Measurements from ENCODE around the gene RAB11A. TPM values are rescaled to one million over a fixed set of nuclear protein-coding genes. Genes with fewer than 3 reads are reported as not detected.

RAB11A gene
- total and polyA plus RNA-seq, 7 donors, result 74.2 to 468 (median 112) TPM

DNA sequence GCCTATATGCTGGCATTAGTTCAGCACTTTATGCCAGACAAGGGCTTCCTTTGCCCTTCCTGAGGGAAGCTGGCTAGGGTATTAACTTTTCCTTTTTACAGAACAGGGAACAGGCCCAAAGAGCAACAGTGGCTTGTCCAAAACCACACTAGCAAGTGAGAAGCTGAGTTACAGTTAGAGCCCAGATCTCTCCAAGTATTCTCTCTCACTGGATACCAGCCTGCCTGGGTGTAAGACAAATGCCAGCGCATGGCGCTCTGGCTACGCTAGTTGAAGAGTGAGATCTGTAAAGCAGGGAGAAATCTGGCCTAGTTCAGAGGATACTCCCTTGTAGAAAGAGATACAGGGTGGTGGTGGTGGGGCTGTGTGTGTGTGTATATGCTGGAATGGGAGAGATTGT, 38.4 kb downstream of the RAB11A start:
- WGBS, 2 donors, result 99% methylated on average over 3 of the region's 3 CpGs
- intact Hi-C loops (cut with DNase I), result no loop called here
- no peak for DNase-seq

DNA sequence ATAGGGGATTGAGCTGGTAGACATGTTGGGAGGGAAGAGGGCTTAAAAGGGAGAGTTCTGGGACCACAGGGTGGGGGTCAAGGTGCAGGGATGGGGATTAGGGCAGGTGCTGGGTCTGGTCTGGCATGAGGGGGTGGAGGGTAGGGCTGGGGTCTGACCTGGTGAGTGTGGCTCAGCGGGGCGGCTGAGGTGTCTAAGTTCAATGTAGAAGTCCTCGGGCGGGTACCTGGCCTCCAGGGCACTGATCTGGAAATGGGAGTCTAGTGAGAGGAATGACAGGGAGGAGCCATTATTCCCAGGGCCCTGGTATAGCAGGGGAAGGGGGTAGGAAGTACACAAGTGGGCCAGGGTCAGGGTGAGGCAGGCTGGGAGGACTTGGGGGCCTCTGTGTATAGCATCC, 39.6 kb downstream of the RAB11A start:
- Histone ChIP-seq H3K36me3 (peaks cover 0 to 41% (median 8%) of the 10 kb centered on the region in 4 donors), H3K27ac (no peak overlapping the region), H3K4me1 (no peaks in the 10 kb centered on the region), H3K4me3 (no peak overlapping the region), H3K27me3 (no peaks in the 10 kb centered on the region), H3K9me3 (no peaks in the 10 kb centered on the region)
- intact Hi-C loops (cut with DNase I), result no loop called here
- TF ChIP-seq, protein P1, sequence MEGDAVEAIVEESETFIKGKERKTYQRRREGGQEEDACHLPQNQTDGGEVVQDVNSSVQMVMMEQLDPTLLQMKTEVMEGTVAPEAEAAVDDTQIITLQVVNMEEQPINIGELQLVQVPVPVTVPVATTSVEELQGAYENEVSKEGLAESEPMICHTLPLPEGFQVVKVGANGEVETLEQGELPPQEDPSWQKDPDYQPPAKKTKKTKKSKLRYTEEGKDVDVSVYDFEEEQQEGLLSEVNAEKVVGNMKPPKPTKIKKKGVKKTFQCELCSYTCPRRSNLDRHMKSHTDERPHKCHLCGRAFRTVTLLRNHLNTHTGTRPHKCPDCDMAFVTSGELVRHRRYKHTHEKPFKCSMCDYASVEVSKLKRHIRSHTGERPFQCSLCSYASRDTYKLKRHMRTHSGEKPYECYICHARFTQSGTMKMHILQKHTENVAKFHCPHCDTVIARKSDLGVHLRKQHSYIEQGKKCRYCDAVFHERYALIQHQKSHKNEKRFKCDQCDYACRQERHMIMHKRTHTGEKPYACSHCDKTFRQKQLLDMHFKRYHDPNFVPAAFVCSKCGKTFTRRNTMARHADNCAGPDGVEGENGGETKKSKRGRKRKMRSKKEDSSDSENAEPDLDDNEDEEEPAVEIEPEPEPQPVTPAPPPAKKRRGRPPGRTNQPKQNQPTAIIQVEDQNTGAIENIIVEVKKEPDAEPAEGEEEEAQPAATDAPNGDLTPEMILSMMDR (IDR thresholded peaks at IDR 0.05), result no peak
- TF ChIP-seq POLR2A (IDR thresholded peaks at IDR 0.05), result no peak
- no peak for TF ChIP-seq POLR2AphosphoS5 (IDR thresholded peaks at IDR 0.05)
- TF ChIP-seq EP300 (IDR thresholded peaks at IDR 0.05), result no peak
- DNase-seq, result no peak
- 95 to 99% methylated on average over 4 of the region's 4 CpGs for WGBS, 2 donors

More for the DNA sequence above, 38.4 kb downstream of the RAB11A start:
- TF ChIP-seq EP300 (IDR thresholded peaks at IDR 0.05) (no peak), POLR2A (IDR thresholded peaks at IDR 0.05) (no peak), POLR2AphosphoS5 (IDR thresholded peaks at IDR 0.05) (no peak)
- TF ChIP-seq, protein P1 (IDR thresholded peaks at IDR 0.05), result no peak
- H3K9me3 ChIP-seq, result no peaks in the 10 kb centered on the region
- H3K4me3 ChIP-seq, result no peak overlapping the region
- no peaks in the 10 kb centered on the region for H3K4me1 ChIP-seq
- H3K27ac ChIP-seq, result no peak overlapping the region
- no peaks in the 10 kb centered on the region for H3K27me3 ChIP-seq
- H3K36me3 ChIP-seq, result peaks cover 0 to 41% (median 8%) of the 10 kb centered on the region in 4 donors

DNA sequence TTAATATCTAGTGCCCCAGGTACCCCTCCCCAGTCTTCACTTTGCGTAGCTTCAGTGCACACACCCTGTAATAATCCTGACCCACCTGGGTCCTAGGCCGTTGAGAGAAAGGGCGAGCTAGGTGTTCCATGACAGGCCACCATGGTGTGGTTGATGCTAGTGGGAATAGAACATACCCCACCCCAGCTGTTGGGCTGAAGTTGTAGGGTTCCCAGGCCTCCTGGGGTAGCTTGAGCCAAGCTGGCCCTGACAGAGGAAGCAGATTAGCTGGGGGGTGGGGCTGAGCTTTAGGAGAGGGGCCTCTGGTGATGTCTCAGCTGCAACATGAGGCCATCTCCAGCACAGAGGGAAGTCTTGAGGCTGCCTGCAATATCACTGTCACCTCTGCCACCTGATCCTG, 40.5 kb downstream of the RAB11A start:
- Histone ChIP-seq H3K27me3 (no peaks in the 10 kb centered on the region), H3K4me1 (no peaks in the 10 kb centered on the region), H3K4me3 (no peak overlapping the region), H3K27ac (no peak overlapping the region), H3K36me3 (peaks cover 0 to 34% (median 8%) of the 10 kb centered on the region in 4 donors), H3K9me3 (no peaks in the 10 kb centered on the region)
- no peak for TF ChIP-seq EP300 (IDR thresholded peaks at IDR 0.05)
- TF ChIP-seq, protein P1 (IDR thresholded peaks at IDR 0.05), result no peak
- TF ChIP-seq POLR2AphosphoS5 (IDR thresholded peaks at IDR 0.05), result no peak
- no peak for TF ChIP-seq POLR2A (IDR thresholded peaks at IDR 0.05)
- 93 to 97% methylated on average over 3 of the region's 3 CpGs for WGBS, 2 donors
- DNase-seq, result no peak
- intact Hi-C loops (cut with DNase I), result no loop called here

- H3K27ac ChIP-seq, result no peak overlapping the region
- H3K36me3 ChIP-seq, result peaks cover 0 to 29% (median 8%) of the 10 kb centered on the region in 4 donors
- H3K4me1 ChIP-seq, result no peaks in the 10 kb centered on the region
- TF ChIP-seq, protein P1 (IDR thresholded peaks at IDR 0.05), result no peak
- no peak for TF ChIP-seq POLR2A (IDR thresholded peaks at IDR 0.05)
- TF ChIP-seq POLR2AphosphoS5 (IDR thresholded peaks at IDR 0.05), result no peak
- no peak for TF ChIP-seq EP300 (IDR thresholded peaks at IDR 0.05)
- WGBS, 2 donors, result 97 to 98% methylated on average over 4 of the region's 4 CpGs
- H3K9me3 ChIP-seq, result no peaks in the 10 kb centered on the region
- intact Hi-C loops (cut with DNase I), result no loop called here
- no peak for DNase-seq
- H3K27me3 ChIP-seq, result no peaks in the 10 kb centered on the region
- no peak overlapping the region for H3K4me3 ChIP-seq
These were observed 41.0 kb downstream of the RAB11A start for GRCh38 chr15:65910341-65910740.

- H3K4me1 ChIP-seq, result peaks cover 0 to 10% (median 7%) of the 10 kb centered on the region in 4 donors
- no peak overlapping the region for H3K4me3 ChIP-seq
- no peak for DNase-seq
- 97 to 99% methylated on average over 2 of the region's 2 CpGs for WGBS, 2 donors
- no peaks in the 10 kb centered on the region for H3K27me3 ChIP-seq
- intact Hi-C loops (cut with DNase I), result no loop called here
- H3K9me3 ChIP-seq, result no peaks in the 10 kb centered on the region
- peaks cover 0 to 21% (median 5%) of the 10 kb centered on the region in 4 donors for H3K36me3 ChIP-seq
- TF ChIP-seq, protein P1 (IDR thresholded peaks at IDR 0.05), result no peak
- TF ChIP-seq POLR2A (IDR thresholded peaks at IDR 0.05) (no peak), POLR2AphosphoS5 (IDR thresholded peaks at IDR 0.05) (no peak), EP300 (IDR thresholded peaks at IDR 0.05) (no peak)
- no peak overlapping the region for H3K27ac ChIP-seq
These were observed 42.9 kb downstream of the RAB11A start for GRCh38 chr15:65912235-65912634.
